CD4-positive, alpha-beta T cell treated with Interleukin-10 for 1 hour (primary cell): ENCODE results near the gene IRS1.
"Not testable (repeated sequence)": the region's sequence is repeated elsewhere in the genome, so short reads cannot be mapped to it uniquely, and the experiment has no call there.

ENCODE experiments used
- DNase-seq: peaks from one replicate; pipeline ENCODE4 v3.0.0-alpha.2; 2020

The IRS1 gene

GRCh38 chr2:226799211-226799975 is at the start of gene IRS1:
Gene IRS1, minus strand, starts transcription at chr2:226799820. Its CDS starts 1,082 bp downstream, at chr2:226798738.
- peak; percentile 60 for DNase-seq

- no peak for DNase-seq
Measured at GRCh38 chr2:226849349-226849748, 49.7 kb upstream of the IRS1 start.

- no peak for DNase-seq
Measured at GRCh38 chr2:226847511-226847910, 47.9 kb upstream of the IRS1 start.

- no peak for DNase-seq
Measured at GRCh38 chr2:226847090-226847489, 47.5 kb upstream of the IRS1 start.

- DNase-seq, result no peak
Measured at GRCh38 chr2:226845386-226846116, 45.9 kb upstream of the IRS1 start.

GRCh38 chr2:226843001-226843400 is 43.4 kb upstream of the IRS1 start:
- not testable (repeated sequence) for DNase-seq

- DNase-seq, result peak; percentile 21
Measured at GRCh38 chr2:226839951-226840350, 40.3 kb upstream of the IRS1 start.

- DNase-seq, result peak; percentile 31
Measured at GRCh38 chr2:226839161-226839560, 39.5 kb upstream of the IRS1 start.

- peak; percentile 13 for DNase-seq
Measured at GRCh38 chr2:226838722-226839121, 39.1 kb upstream of the IRS1 start.

GRCh38 chr2:226837787-226838603 is 38.4 kb upstream of the IRS1 start:
- DNase-seq, result peak; percentile 38

GRCh38 chr2:226837334-226837733 is 37.7 kb upstream of the IRS1 start:
- no peak for DNase-seq

GRCh38 chr2:226836548-226836885 is 36.9 kb upstream of the IRS1 start:
- DNase-seq, result no peak

- peak; percentile 93 for DNase-seq
Measured at GRCh38 chr2:226835796-226836547, 36.4 kb upstream of the IRS1 start, which contains the start of gene RHBDD1. Gene RHBDD1, plus strand, starts transcription at chr2:226836054. Its CDS starts 28,640 bp downstream, at chr2:226864694.

GRCh38 chr2:226835420-226835795 is 35.8 kb upstream of the IRS1 start:
- no peak for DNase-seq

- not testable (repeated sequence) for DNase-seq
Measured at GRCh38 chr2:226834880-226835279, 35.3 kb upstream of the IRS1 start.

- no peak for DNase-seq
Measured at GRCh38 chr2:226832061-226832460, 32.4 kb upstream of the IRS1 start.

GRCh38 chr2:226831266-226831665 is 31.6 kb upstream of the IRS1 start:
- DNase-seq, result no peak

- no peak for DNase-seq
Measured at GRCh38 chr2:226829721-226830631, 30.4 kb upstream of the IRS1 start.

- no peak for DNase-seq
Measured at GRCh38 chr2:226828191-226828590, 28.6 kb upstream of the IRS1 start.

- DNase-seq, result no peak
Measured at GRCh38 chr2:226825056-226825455, 25.4 kb upstream of the IRS1 start.

GRCh38 chr2:226818930-226819329 is 19.3 kb upstream of the IRS1 start:
- DNase-seq, result no peak
